Esophagus muscularis mucosa (tissue), 4 donors: ENCODE data around the gene RIC3. TPM values are rescaled to one million over a fixed set of nuclear protein-coding genes. Genes with fewer than 3 reads are reported as not detected.

Experiments
- DNase-seq: peaks from one replicate; pipeline ENCODE4 v3.0.0-alpha.2; 2017; ENCODE audit errors: extremely low spot score
- H3K27ac ChIP-seq, 4 donors: fragments of 200-600 bp; sonication (generic); replicated peaks in 1 of 4; 1 replicate in 3 of 4; 2 replicates in 1 of 4; pipeline ENCODE4 v1.5.1; 2016 to 2019; ENCODE audit warnings: mild to moderate bottlenecking in 1 of 4
- H3K27me3 ChIP-seq, 4 donors: fragments of 200-600 bp; sonication (generic); one replicate each; pipeline versions ENCODE4 v1.5.1 to v1.6.0; 2016 to 2019
- H3K36me3 ChIP-seq, 4 donors: fragments of 200-600 bp; sonication (generic); one replicate each; pipeline ENCODE4 v1.5.1; 2016 to 2019
- H3K4me1 ChIP-seq, 4 donors: fragments of 200-600 bp; sonication (generic); one replicate each; pipeline ENCODE4 v1.5.1; 2016 to 2019
- H3K4me3 ChIP-seq, 4 donors: fragments of 200-600 bp; sonication (generic); 1 replicate in 2 of 4; 2 replicates in 2 of 4; pipeline ENCODE4 v1.5.1; 2016 to 2019; ENCODE audit warnings: mild to moderate bottlenecking in 4 of 4, moderate library complexity in 1 of 4
- H3K9me3 ChIP-seq, 4 donors: fragments of 200-600 bp; sonication (generic); 1 replicate in 3 of 4; 2 replicates in 1 of 4; pipeline ENCODE4 v1.5.1; 2016 to 2019
- EP300 ChIP-seq: sonication (generic); formaldehyde crosslinking; IDR thresholded peaks from one replicate; pipeline ENCODE4 v1.6.1; 2017; ENCODE audit warnings: antibody characterized with exemption
- POLR2A ChIP-seq: fragments of 450-650 bp; IDR thresholded peaks from one replicate; pipeline ENCODE4 v1.6.1; 2017; ENCODE audit warnings: antibody characterized with exemption, moderate library complexity, mild to moderate bottlenecking, low read depth
- POLR2AphosphoS5 ChIP-seq, 2 donors: sonication (generic); formaldehyde crosslinking; IDR thresholded peaks; one replicate each; pipeline ENCODE4 v1.6.1; 2017; ENCODE audit warnings: antibody characterized with exemption in 2 of 2
- WGBS: methylation state at CpG from one replicate; pipeline ENCODE4 v1.1.5; 2018; 5-methylcytosine and 5-hydroxymethylcytosine counted together
- intact Hi-C: fragments of 100-400 bp; cut with DNase I; formaldehyde crosslinking; loops from one replicate; pipeline ENCODE4 v1.15.1; 2023
- total RNA-seq, 4 donors: library from RNA; depleted of rRNA; stranded (reverse); fragments of >200 nt; gene quantifications; one replicate each; pipeline versions ENCODE4 v1.1.0 to v1.2.1, GENCODE V29; 2016
- TF ChIP-seq, protein P1 (sequence below), 3 experiments: fragments of 200-600 bp in 2 of 3; fragments of 450-650 bp in 1 of 3; sonication (generic) in 2 of 3; IDR thresholded peaks; one replicate each; pipeline ENCODE4 v1.5.1; 2017 to 2019; ENCODE audit warnings: antibody characterized with exemption in 3 of 3, mild to moderate bottlenecking in 2 of 3, moderate library complexity in 1 of 3

RIC3 gene
- total RNA-seq, 4 donors from 2014 or later, result 12.8 to 19.9 (median 17.1) TPM

DNA sequence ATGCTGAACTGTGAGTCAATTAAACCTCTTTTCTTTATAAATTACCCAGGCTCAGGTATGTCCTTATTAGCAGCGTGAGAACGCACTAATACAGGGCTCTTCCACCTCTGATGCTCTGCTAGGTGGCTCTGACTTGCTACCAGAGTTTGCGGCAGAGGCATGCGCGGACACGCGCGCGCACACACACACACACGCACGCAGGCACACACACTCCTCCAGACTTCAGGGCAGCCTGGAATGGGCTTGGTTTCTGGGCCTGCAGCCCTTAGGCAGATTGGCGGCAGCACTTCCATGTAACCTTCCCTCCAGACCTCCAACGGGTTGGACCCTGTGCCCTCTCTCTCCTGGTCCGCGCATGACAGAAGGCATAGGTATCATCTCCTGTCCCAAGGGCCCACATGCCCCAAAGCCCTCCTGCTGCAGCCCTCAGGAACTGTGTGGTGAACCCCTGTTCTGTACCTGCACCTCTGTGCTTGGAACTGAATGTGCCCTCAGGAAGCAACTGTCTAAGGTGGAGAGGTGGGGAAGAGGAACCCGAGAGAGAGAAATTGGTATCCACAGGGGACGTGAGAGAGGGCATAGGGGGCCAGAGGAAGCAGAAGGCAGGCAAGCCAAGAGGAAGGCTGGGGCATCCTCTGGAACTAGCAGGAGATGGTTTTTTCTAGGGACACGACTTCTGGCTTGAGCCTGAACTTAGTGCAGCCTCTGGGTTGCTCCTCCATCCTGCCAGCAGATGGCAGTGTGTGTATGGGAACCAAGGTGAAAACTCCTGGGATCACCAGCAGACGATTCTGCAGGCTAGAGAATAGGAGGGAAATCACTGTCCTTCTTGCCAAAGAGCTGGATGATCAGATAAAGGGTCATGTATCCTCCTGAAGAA, 23.4 kb upstream of the RIC3 start:
- Histone ChIP-seq H3K4me1 (peaks cover 0 to 7% (median 2%) of the 10 kb centered on the region in 4 donors), H3K9me3 (no peaks in the 10 kb centered on the region), H3K4me3 (no peak overlapping the region), H3K27ac (no peak overlapping the region), H3K27me3 (peaks cover 0 to 20% (median 0%) of the 10 kb centered on the region in 4 donors), H3K36me3 (no peaks in the 10 kb centered on the region)
- intact Hi-C loops, result no loop called here
- DNase-seq, result no peak
- TF ChIP-seq, protein P1, sequence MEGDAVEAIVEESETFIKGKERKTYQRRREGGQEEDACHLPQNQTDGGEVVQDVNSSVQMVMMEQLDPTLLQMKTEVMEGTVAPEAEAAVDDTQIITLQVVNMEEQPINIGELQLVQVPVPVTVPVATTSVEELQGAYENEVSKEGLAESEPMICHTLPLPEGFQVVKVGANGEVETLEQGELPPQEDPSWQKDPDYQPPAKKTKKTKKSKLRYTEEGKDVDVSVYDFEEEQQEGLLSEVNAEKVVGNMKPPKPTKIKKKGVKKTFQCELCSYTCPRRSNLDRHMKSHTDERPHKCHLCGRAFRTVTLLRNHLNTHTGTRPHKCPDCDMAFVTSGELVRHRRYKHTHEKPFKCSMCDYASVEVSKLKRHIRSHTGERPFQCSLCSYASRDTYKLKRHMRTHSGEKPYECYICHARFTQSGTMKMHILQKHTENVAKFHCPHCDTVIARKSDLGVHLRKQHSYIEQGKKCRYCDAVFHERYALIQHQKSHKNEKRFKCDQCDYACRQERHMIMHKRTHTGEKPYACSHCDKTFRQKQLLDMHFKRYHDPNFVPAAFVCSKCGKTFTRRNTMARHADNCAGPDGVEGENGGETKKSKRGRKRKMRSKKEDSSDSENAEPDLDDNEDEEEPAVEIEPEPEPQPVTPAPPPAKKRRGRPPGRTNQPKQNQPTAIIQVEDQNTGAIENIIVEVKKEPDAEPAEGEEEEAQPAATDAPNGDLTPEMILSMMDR (IDR thresholded peaks at IDR 0.05), result peak; percentile 64 to 89 (median 70)
- TF ChIP-seq POLR2A, result no peak
- TF ChIP-seq POLR2AphosphoS5 (IDR thresholded peaks at IDR 0.05), result no peak
- TF ChIP-seq EP300, result no peak
- WGBS, result 67% methylated on average over 16 of the region's 19 CpGs

GRCh38 chr11:8190431-8190830, 21.6 kb upstream of the RIC3 start:
- 43% methylated on average over 2 of the region's 2 CpGs for WGBS
- Histone ChIP-seq H3K27ac (no peak overlapping the region), H3K9me3 (no peaks in the 10 kb centered on the region), H3K4me1 (peaks cover 0 to 7% (median 2%) of the 10 kb centered on the region in 4 donors), H3K27me3 (peaks cover 0 to 20% (median 0%) of the 10 kb centered on the region in 4 donors), H3K4me3 (no peak overlapping the region), H3K36me3 (no peaks in the 10 kb centered on the region)
- no peak for DNase-seq
- intact Hi-C loops, result no loop called here
- TF ChIP-seq EP300, result no peak
- TF ChIP-seq POLR2A, result no peak
- TF ChIP-seq, protein P1 (IDR thresholded peaks at IDR 0.05), result no peak
- TF ChIP-seq POLR2AphosphoS5 (IDR thresholded peaks at IDR 0.05), result no peak

DNA sequence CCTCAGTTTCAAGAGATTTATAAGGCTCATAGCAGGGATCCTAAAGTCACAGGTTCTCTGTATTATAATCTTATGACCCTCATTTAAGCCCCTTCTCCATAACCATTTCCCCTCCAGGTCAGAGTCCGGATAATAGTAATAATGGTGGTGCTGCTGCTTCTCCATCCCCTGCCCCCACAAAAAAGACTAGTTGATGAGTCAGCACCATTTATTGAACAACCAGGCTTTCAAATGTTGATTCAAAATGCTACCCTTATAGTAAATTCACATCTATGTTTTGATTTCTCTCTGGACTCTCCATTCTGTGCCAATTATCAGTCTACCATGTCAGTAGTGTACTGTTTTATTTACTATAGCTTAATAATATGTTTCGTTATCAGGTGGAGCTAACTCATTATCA, 17.6 kb upstream of the RIC3 start:
- Histone ChIP-seq H3K4me1 (no peaks in the 10 kb centered on the region), H3K27me3 (no peaks in the 10 kb centered on the region), H3K9me3 (no peaks in the 10 kb centered on the region), H3K4me3 (no peak overlapping the region), H3K27ac (no peak overlapping the region), H3K36me3 (no peaks in the 10 kb centered on the region)
- TF ChIP-seq POLR2A, result no peak
- no peak for TF ChIP-seq EP300
- TF ChIP-seq POLR2AphosphoS5 (IDR thresholded peaks at IDR 0.05), result no peak
- TF ChIP-seq, protein P1 (IDR thresholded peaks at IDR 0.05), result no peak
- 77% methylated on average over 2 of the region's 2 CpGs for WGBS
- DNase-seq, result no peak
- intact Hi-C loops, result no loop called here

DNA sequence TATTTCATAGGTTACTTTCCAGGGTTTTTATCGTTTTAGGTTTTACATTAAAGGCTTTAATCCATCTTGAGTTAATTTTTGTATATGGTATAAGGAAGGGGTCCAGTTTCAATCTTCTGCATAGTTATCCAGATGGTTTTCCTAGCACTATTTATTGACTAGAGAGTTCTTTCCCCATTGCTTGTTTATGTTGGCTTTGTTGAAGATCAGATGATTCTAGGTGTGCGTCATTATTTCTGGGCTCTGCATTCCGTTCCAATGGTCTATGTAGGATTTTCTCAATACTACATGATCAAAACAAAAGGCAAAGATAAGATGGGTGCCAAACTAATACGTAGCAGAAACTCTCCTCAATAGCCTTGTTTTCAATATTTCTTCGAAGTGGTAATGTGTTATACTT, 14.3 kb upstream of the RIC3 start:
- 82% methylated on average over 5 of the region's 5 CpGs for WGBS
- TF ChIP-seq EP300 (no peak), POLR2A (no peak), POLR2AphosphoS5 (IDR thresholded peaks at IDR 0.05) (no peak)
- TF ChIP-seq, protein P1 (IDR thresholded peaks at IDR 0.05), result no peak
- no peak overlapping the region for H3K4me3 ChIP-seq
- H3K4me1 ChIP-seq, result no peaks in the 10 kb centered on the region
- H3K9me3 ChIP-seq, result no peaks in the 10 kb centered on the region
- H3K27me3 ChIP-seq, result no peaks in the 10 kb centered on the region
- H3K27ac ChIP-seq, result no peak overlapping the region
- no peak for DNase-seq
- intact Hi-C loops, result no loop called here
- no peaks in the 10 kb centered on the region for H3K36me3 ChIP-seq
